Suppressor macrophage treated with lipopolysaccharide for 1 hour (primary cell): Measurements from ENCODE around the gene FAM47C.
"Not testable (repeated sequence)": the region's sequence is repeated elsewhere in the genome, so short reads cannot be mapped to it uniquely, and the experiment has no call there.

Experiments
- DNase-seq, 3 donors: peaks; one replicate each; pipeline ENCODE4 v3.0.0-alpha.2; 2020 to 2022

The FAM47C gene

DNA sequence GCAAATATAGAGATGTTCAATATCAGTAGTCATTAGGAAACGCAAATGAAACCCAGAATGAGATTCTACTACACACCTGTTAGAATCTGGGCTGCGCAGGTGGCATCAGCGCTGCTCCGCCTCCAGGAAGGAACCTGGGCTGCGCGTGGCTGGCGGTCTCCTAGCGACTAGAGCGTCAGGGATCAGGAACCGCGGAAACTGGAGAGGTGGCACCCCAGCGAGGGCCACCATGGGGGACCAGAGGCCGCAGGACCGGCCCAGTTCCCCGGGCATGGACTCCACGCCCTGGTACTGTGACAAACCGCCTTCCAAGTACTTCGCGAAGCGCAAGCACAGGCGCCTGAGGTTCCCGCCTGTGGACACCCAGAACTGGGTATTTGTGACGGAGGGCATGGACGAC is at the start of gene FAM47C:
Gene FAM47C (plus strand): TSS at position 185 of the 400 bp plus-strand sequence. CDS start 45 bp downstream, at position 230.
- DNase-seq = not testable (repeated sequence)

DNA sequence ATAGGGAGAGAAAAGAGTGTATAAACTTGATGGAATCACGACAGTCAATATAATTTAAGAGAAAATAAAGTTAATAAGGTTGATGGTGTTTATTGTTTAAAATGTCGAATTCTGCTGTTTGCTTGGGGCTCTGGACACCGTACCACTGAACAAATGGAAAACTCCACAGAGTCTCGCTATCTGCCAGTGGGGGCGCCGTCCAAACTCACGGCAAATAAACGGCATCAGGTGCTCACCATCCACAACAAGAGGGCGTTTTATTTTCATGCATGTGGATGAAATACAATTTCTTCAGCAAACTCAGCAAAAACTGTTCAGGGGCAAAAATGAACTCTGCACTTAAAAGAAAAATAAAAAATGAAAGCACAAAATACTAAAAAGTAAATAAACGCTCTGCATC is 46.6 kb upstream of the FAM47C start:
- DNase-seq = no peak

DNA sequence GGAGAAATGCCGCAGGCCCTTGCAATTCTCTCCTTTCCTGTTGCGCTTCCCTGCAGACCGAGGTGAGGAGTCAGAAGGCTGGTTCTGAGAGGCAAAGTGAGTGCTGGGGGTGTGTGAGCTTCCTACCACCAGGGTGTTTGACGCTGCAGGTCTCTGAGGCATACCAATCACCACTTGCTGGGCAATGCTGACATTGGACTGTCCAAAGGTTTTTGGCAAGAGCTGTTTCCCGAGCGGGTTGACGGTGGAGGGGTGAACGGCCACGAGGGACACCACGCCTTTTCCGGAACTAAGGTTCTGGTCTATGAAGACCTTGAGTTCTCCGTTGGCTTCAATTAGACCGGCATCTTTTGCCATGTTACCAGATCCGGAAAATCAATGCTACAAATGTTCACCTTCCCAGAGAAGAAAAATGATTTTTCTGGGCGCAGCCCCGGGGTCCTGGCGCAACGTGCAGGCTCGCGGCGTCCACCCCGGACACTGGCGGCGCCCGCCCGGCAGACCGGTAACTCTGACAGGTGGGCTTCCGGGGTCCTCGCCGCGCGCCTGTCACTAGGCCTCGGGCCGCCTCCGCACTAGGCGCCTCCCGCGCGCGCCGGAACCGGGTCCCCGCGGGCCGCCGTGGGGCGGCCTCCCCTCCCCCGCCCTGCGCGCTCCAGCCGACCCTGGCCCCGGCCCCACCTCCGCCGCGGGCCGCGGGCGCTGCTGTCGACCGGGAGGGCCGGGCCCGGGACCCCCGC is 44.9 kb upstream of the FAM47C start:
- no peak for DNase-seq

DNA sequence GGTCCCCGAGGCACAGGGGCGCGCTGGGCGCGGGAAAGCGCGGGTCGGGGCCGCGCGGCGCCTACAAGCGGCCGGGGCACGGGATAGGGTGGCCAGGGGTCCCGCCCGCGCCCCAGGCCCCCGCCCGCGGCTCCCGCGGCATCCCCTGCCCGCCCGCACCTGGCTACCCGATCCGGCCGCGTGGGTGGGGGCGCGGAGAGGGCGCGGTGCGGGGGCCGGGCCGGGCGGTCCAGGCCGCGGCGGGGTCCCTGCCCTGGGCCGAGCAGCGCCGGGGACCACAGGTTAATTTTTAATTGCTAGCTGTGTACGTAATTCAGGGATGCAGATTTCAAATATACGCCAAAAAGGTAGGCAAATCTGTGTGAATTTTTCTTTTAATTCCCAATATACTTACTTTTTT is 44.3 kb upstream of the FAM47C start:
- no peak for DNase-seq

DNA sequence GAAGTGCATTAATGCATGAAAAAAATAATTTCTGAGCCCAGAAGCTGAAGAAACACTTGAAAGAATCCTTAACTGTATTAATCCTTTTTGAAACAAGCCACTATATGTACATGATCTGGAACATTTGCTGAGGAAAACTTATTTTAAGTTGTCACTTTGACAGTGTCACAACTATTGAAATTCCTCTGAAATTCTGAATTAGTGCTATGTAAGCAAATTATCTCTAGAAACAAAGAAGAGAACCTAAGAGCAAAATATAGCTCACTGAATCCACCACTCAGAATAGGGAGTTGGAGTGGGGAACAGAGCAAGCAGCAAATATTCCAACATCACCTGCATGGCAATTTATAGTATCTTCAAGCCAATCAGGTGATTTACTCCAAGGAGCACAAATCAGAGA is 34.6 kb upstream of the FAM47C start:
- DNase-seq = no peak

DNA sequence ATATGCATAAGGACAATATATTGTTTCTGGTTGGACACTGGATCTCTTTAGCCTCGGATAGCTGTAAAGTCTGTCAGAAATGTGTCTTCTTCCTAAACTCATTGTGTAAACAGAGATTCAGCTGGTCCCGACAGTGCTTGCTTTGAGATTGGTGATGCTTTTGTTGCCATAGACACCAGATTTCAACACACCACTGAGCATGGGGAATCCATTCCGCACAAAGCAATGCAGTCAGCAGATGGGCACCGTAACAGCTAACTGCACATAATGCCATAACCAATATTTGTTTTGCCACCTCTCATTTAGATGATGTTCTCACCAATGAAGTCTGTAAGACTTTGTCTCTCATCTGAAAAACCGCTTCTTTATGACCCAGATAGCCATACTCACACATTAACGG is 33.3 kb upstream of the FAM47C start:
- no peak for DNase-seq

DNA sequence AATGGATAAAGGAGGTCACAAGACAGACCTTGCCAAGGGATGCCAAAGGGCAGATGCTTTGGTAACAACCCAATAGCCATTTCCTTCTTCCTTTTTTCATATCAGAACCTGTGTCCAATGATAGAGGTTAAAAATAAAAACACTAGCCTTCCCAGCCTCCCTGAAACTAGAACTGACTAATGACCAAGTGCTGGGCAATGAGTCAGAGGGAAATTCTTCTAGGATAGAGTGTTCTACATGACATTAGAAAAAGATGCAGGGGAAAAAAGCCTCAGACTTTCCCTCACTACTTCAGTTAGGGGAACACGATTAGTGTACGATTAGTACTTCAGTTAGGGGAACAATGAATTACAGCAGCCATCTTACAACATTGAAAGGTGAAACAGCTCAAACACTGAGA is 29.3 kb upstream of the FAM47C start:
- DNase-seq = peak in 1 of 3 donors; percentile 22

DNA sequence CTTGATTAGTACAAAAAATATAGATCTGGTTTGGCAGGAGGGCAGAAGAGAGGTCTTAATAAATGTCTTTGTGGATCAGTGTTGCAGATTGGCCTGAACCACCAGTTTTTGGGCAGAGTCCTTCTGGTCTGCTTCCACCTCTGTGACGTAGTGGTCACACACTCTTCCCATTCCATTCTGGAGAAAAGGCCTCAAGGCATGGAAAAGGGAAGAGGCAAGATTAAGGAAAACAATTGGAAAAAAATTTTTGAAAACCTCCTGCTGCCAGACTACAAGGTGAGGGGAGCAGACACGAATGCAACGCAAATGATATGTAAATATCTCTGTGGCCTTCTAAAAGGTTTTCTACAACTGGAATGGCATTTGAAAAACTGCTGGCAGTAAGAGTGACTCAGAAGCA is 24.3 kb upstream of the FAM47C start:
- no peak for DNase-seq

DNA sequence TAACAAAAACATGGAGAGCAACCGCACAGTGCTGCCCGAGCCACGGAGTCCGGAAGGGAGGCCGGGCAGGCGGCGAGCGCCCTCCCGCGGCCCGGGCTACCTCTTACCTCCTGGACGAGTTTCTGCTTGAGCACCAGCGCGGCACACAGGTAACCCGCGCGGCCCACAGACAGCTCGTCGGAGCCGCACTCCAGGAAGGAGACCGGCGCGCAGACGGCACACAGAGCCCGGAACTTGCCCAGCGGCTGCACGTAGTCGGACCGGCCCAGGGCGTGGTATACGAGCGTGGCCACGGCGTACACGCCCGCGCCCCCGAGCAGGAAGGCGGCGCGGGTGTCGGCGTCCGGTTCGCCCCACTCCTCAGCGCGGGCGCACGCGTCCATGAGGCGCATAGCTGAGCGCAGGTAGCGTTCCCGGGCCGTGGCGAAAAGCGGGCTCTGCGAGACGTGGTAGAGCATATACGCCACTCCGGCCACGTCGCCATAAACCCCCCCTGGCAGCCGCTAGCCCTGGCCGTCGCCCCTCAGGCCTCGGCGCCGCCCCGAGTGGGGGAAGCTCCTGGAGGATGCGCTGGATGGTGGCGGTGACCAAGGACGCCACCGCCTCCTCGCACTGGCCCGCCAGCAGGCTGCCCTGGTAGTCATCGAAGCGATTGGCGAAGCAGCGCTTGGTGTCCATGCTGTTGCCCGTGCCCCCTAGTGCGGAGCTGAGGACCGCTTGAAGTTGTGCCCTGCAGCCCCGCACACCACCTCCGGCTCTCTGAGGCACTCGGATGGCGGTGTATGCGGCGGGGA is 22.6 kb upstream of the FAM47C start:
- DNase-seq = not testable (repeated sequence)

DNA sequence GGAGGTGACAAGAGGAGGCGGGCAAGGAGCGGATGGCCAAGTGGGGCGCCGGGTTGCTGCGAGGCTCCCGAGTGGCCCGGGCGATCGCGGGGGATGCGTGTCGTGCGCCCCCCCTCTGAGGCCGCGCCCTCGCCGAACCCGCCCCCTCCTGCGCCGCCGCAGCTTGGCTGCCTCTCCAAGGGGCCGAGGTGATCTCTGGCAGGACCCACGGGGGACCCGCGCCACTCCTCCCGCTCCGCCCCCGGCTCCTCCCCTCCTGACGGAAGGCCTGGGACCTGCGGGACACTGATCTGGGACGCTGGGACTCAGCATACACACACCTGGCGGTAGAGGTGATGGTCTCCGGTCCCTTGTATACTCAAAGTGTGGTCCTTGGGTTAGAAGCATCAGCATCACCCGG is 21.9 kb upstream of the FAM47C start:
- no peak for DNase-seq

DNA sequence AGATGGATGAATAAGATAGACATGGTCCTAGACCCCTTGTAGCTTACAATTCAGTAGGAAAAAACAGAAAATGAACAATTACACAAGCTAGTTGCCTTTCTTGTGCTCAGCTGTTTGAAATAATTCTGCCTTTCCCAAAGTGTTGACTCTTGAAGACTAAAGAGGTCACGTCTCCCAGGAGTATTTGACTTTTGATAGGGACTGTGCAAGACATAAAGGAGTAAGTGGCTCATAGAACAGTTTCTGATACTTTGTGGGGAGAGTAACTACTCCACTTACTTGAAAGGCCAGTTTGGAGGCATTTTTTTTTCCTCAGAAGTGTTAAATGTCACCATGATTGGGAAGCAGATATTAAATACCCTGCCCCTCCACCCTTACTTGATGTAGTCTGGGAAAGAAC is 21.0 kb upstream of the FAM47C start:
- not testable (repeated sequence) for DNase-seq

DNA sequence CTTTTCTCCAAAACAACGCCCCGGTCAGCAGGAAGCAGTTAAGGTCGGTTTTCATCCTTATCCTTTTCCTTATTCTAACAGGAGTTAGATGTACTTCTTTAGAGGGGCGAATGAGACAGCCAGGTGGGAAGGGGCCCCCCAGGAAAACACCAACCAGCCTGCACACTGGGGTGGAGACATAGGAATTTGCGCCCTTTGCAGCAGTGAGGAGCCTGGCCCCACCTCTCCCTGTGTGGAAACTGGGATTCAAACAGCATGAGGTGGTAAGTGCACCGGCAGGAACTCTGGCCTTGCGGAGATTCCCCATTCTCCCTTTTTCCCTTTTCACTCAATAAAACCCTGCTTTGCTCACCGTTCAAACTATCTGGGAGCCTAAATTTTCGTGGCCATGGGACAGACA is 8.0 kb upstream of the FAM47C start:
- no peak for DNase-seq

DNA sequence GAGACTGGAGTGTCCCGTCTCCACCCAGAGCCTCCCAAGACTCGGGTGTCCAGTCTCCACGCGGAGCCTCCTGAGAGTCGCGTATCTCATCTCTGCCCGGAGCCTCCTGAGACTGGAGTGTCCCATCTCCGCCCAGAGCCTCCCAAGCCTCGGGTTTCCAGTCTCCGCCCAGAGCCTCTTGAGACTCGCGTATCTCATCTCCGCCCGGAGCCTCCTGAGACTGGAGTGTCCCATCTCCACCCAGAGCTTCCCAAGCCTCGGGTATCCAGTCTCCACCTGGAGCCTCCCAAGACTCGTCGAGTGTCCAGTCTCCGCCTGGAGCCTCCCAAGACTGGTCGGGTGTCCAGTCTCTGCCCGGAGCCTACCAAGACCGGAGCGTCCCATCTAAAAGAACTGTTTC is 2.3 kb downstream of the FAM47C start:
- DNase-seq = no peak

DNA sequence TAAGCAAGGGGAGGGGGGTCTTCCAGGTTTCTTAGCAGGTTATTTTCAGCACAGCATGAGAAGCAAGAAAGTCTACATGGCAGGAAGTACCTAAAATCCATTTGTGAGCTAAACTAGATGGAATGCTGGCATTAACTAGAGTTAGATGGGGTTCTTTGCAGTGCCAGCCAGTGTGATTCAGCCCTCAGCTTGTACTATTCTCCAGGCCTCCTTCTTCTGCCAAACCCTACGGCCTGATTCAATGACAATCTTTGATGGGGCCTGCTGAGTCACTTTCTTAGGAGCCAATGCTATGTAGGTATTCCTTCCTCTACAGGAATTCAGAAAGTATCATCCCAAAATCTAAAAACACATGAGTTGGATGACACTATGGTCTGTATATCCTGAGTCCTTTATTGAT is 26.1 kb downstream of the FAM47C start:
- DNase-seq = not testable (repeated sequence)

DNA sequence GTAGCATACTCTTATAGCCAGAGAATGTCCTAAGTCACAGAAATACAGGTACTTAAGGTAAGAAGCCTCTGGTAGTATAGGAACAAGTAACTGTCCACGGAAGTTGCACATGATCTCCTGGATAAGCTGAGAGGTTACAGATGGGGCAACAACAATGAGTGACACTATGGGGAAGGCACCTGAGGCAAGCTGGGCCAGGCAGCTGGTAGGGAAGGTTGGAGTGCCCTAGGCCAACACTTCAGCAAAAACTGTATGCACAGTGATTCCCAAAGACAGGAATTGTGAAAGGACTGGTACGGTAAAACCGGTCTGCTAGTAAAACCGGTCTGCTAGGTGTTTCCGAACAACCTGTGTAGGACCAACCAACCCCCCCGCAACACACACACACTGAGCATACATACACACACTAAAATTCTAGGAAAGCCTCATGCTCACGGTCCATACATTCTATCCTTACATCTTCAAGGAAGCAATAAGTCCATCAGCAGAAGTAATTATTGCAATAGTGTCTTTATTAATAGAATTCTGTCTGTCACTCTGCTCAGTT is 28.6 kb downstream of the FAM47C start:
- not testable (repeated sequence) for DNase-seq

DNA sequence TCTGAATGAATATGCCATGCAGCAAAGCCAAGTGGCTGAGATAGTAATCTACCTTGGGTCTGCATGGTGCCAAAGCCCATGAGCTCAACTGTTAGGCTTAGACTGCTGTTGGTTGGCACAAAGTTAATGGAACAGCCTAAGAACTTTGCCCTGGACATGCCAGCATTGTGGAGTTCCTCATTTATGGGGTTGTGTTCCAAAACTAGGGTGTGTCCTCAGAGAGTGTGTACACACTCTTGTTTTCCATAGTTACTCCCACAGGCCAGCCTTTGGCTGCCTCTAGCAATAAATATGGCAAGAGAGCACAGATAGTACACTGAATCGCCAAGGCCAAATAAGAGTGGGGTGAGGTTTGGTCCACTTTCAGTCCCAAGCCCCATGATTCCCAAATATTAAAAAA is 30.6 kb downstream of the FAM47C start:
- not testable (repeated sequence) for DNase-seq

DNA sequence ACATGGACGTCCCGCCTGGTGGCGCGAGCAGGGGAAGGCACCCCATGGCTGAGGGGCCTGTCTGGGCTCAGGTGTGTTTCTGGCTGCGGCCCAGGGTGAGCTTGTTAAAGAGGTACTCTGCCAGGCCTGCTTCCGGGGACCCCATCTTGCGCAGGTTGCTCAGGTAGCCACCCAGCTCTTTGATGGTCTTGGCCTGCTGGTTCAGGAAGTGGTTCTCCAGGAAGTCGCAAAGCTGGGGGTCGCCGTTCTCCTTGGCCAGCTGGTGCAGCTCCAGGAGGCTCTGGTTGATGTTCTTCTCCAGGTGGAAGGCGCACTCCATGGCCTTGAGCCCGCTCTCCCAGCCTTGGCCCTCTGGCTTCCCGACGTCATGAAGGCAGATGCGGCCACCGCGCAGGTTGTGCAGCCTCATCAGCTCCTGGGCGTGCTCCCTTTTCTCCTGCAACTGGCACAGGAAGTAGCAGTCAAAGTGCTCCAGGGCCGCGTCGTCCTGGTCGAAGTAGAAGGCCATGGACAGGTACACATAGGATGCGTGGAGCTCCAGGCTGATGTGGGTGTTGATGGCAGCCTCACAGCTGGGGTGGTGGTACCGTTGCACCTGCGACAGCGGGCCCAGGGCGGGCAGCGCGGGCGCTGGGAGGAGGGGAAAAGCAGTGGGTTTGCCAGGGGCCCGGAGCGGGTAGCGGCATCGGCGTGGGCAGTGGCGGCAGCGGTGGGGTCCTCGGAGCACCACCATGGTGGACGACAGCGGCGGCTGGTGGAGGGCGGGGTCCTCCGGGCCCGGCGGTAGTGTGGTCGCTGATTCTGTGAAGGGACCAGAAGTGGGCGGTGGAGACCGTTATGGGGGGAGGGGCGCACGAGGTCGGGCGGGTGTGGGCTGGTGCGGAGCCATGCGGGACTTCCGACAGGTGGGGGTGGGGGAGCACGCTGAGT is 35.1 kb downstream of the FAM47C start:
- DNase-seq = not testable (repeated sequence)

DNA sequence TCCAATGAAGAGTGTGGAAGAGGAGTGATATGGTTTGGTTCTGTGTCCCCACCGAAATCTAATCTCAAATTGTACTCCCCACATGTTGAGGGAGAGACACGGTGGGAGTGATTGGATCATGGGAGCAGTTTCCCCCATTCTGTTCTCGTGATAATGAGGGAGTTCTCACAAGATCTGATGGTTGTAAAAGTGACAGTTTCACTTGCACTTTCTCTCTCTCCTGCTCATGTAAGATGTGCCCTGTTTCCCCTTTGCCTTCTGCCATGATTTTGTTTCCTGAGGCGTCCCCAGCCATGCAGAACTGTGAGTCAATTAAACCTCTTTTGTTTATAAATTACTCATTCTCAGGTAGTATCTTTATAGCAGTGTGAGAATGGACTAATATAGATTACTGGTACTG is 39.6 kb downstream of the FAM47C start:
- no peak for DNase-seq

DNA sequence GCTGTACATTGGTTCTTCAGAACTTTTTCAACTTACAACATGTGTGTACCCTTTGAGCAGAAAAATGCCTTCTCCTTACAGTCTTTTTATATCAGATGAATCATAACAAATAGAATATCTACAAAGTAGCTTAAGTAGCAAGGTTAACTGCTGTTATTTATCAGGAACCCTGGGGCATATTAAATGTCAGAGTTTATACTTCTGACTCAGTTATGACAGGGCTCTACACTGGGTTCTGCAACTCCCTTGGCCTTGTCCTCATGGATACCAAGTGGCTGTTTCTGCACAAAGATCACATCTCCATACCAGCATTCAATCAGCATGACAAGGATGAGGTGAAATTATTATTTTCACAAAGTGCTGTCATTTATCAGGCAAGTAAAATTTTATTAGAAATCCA is 49.4 kb downstream of the FAM47C start:
- not testable (repeated sequence) for DNase-seq

DNA sequence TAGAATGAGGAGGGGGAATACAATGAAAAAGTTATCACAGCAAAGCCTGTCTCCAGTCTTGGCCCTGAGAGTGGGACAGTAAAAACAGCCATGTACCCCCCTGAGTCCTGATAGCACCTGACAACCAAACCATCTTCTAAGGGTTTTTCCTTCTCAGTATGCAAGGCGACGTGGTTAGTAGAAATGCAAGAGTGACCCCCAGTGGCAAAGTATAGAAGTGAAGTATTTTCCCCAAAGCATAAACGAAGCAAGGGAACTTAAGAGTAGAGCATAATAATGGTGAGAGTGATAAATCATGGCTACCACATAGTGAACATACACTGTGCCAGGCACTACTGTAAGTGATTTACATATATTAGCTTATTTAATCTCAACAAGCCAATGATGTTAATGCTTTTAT is 52.8 kb downstream of the FAM47C start:
- peak; percentile 18 to 29 (median 27) for DNase-seq
